Cardiac fibroblast (primary cell): ENCODE data around the gene METTL23.

ENCODE experiments used
- DNase-seq, 2 donors: peaks; one replicate each; pipeline versions ENCODE4 v3.0.0 to v3.0.0-alpha.2; 2010; ENCODE audit warnings: low read depth in 2 of 2
- H3K4me3 ChIP-seq, 2 donors: replicated peaks in 1 of 2; 1 replicate in 1 of 2; 2 replicates in 1 of 2; pipeline ENCODE4 v1.5.1; 2011; ENCODE audit warnings: low read depth in 2 of 2, low read length in 2 of 2, mild to moderate bottlenecking in 2 of 2, moderate library complexity in 1 of 2
- CTCF ChIP-seq: IDR thresholded peaks from one replicate; pipeline ENCODE4 v1.5.1; 2011; ENCODE audit warnings: low read depth, mild to moderate bottlenecking, low read length, inconsistent platforms

Gene METTL23

GRCh38 chr17:76702076-76702475 lies 24.6 kb upstream of the METTL23 start:
- no peak for TF ChIP-seq CTCF
- DNase-seq, result no peak
- H3K4me3 ChIP-seq, result no peak overlapping the region

- DNase-seq, result no peak
- no peak for TF ChIP-seq CTCF
- H3K4me3 ChIP-seq, result no peak overlapping the region
These were observed 23.6 kb upstream of the METTL23 start for GRCh38 chr17:76702941-76703637.

- no peak overlapping the region for H3K4me3 ChIP-seq
- no peak for DNase-seq
- no peak for TF ChIP-seq CTCF
These were observed 21.8 kb upstream of the METTL23 start for GRCh38 chr17:76704805-76705204.

GRCh38 chr17:76706817-76707216 lies 19.8 kb upstream of the METTL23 start:
- TF ChIP-seq CTCF, result no peak
- H3K4me3 ChIP-seq, result no peak overlapping the region
- DNase-seq, result no peak

GRCh38 chr17:76707985-76708807 lies 18.4 kb upstream of the METTL23 start:
- DNase-seq, result peak; percentile 31 to 33
- peak; percentile 63 for TF ChIP-seq CTCF
- H3K4me3 ChIP-seq, result peak overlapping the region in 1 of 2 donors; percentile 70

GRCh38 chr17:76709077-76709950 lies 17.3 kb upstream of the METTL23 start:
- TF ChIP-seq CTCF, result no peak
- H3K4me3 ChIP-seq, result peak overlapping the region; percentile 70 to 75
- peak; percentile 96 to 97 for DNase-seq

GRCh38 chr17:76709951-76710862 lies 16.4 kb upstream of the METTL23 start:
- DNase-seq, result peak in 1 of 2 donors; percentile 56
- peak overlapping the region; percentile 70 to 75 for H3K4me3 ChIP-seq
